Caki2 (cell line): ENCODE data around the gene HLF. TPM values are rescaled to one million over a fixed set of nuclear protein-coding genes. Genes with fewer than 3 reads are reported as not detected.

ENCODE experiments used
- DNase-seq: peaks from one replicate; pipeline ENCODE4 v3.0.0-alpha.2; 2015; ENCODE audit warnings: low read depth
- in situ Hi-C: cut with HindIII; loops from 2 replicates; pipeline ENCODE4 v1.10.0; 2016; ENCODE audit warnings: low sequenced_read_pairs, low pct_unique_long_range_greater_than_20kb, mixed read lengths
- total RNA-seq: library from RNA; depleted of rRNA; stranded (reverse); fragments of >200 nt; shearing (Covaris generic); gene quantifications from 2 replicates; pipeline ENCODE4 v1.2.3, GENCODE V29; 2014; ENCODE audit warnings: low replicate concordance

HLF gene
- total RNA-seq, 1 experiment from 2014 or later = 6.0 TPM

DNA sequence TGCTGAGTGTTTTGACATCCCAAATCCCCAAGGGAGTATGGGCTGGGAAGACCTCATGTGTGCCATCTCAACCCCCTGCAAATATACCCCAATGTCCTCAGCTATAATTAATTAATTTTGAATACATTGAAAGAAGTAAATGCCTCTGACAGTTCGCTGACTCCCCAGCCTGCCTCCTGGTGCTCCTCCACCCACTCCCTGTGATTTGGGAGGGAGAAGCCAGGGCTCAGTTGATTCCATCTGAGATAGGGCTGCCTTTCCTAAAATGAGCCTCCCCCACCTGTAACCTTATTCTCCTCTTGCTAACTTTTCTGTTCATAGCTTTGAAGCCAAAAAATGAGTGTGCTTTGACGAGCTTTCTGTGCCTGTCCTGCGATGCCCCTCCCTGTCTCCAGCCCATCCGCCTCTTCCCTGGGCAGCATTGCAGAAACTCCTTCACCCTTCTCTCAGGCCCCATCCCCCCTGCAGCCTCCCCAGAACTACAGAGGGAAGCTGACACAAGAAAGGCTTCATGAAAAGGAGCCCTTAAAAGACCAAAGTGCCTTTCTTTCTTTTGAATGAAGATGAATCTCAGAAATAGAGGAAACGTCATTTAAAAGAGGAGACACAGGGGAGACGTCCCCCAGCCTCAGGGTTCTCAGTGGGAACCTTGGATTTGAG lies 70.3 kb downstream of the HLF start:
- no peak for DNase-seq
- in situ Hi-C loops = no loop called here

DNA sequence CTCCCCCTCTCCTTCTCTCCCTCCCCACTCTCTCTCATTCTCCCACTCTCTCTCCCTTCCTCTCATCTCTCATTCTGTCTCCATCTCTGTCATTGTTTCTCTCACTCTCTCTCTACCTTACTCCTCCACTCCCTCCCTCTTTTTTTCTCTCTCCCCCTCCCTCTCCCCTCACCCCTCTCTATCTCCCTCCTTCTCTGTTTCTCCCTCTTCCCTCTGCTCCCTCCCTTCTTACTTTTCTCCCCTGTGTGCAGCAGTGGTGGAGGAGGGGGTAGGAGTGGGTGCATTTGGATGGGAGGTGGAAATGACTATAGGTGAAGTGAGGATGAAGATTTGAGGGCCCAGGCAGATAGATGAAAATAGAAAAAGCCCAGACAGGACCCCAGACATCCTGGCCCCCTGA lies 70.9 kb downstream of the HLF start:
- DNase-seq = no peak
- in situ Hi-C loops = no loop called here

DNA sequence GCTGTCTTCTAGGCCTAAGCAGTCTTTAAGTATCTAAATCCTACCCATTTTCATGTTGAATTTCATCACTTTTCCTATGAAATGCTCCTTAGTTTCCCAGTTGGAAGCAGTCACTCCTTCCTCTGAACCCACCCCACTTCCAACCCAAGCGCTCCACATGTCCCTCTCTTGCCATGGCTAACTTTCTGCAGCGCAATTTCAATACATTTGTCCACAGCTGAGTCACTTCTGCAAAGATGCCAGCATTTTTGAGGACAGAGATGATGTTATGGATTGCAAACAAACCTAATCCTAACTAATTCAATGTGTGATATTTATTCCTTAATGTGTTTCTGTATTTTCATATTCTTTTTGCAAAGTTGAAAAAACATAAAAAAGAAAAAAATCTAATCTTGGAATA lies 71.7 kb downstream of the HLF start:
- in situ Hi-C loops = no loop called here
- no peak for DNase-seq

DNA sequence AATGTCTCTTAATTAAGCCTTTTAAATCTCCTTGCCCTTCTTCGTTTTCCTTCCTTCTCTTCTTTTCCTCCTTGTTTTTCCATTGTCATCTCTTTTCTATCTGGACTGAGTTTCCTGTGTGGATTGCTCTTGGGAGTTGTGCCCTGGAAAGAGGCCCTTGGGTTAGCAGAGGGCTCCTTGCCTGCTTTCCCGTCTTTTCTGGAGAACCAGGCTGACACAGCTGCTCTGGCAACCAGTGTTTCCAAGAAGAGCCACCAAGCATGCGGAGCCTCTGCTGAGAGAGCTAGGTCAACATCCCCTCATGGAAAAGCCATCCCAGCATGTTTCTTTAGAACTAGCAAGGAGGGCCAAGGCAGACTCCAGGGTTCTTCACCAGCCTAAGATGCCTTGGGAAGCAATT lies 75.4 kb downstream of the HLF start:
- in situ Hi-C loops = no loop called here
- no peak for DNase-seq

DNA sequence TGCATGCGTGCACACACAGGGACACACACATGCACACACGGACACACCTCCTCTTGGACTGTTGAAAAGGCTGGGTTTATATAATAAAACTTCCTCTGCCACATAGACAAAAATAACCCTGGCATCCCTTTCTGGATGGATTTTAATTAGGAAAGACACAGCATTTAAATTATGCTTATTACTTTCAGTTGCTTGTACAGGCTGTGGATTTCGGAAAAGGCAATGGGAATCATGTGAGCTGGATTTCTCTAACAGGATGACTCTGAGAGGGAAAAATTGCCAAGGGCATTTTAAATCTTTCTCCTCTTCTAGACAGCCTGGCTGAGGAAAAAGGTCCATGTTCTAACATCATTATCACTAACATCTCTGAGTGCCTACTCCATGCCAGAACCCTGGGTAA lies 75.9 kb downstream of the HLF start:
- in situ Hi-C loops = no loop called here
- DNase-seq = no peak

DNA sequence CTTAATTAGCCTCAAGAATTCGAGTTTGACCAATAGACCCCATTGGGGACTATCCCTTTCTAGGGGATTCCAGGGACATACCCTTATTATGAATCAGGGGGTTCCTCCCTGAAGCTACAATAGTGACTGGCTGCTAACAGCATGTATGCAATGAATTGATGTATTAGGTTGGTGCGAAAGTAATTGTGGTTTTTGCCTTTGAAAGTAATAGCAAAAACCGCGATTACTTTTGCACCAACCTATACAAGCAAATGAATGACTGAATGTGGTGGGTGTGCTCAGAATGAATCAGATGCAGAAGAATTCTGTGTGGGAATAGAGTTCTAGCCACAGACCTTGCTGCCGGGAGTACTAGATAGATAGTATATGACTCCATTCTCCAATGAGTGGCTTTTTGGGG lies 76.7 kb downstream of the HLF start:
- in situ Hi-C loops = no loop called here
- no peak for DNase-seq

DNA sequence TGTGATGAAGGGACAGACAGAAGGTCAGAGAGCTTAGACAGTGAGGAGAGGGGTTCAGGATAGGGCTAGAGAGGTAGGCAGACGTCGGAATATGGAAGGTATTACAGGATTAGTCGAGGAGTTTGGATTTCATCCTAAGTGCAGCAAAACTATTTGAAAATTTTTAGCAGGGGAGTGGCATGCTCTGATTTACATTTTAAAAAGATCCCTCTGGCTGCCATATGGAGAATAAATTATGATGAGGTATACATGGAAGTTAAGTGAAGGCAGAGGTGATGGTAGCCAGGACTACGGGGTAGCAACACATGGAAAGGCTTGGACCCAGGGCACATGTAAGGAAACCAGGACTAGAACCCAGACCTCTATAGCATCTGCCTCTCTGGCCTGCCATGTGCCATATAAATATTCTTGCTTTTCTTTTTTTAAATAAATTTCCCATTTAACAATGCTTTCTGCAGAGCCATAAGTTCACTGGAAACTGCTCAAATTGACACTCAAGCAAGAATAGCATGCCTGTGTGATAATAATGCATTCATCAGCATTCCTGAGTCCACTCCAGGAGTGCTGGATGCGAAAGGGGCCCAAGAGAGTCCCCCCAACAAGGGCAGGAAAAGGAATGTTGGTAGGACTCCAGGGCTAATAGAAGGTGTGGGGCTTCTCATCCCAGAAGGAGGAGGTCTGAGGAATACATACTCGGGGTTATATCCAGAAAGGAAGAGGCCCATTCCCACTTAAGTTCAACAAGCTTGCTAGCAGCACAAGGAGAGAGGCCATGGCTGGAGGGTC lies 78.2 kb downstream of the HLF start:
- in situ Hi-C loops = no loop called here
- DNase-seq = no peak

DNA sequence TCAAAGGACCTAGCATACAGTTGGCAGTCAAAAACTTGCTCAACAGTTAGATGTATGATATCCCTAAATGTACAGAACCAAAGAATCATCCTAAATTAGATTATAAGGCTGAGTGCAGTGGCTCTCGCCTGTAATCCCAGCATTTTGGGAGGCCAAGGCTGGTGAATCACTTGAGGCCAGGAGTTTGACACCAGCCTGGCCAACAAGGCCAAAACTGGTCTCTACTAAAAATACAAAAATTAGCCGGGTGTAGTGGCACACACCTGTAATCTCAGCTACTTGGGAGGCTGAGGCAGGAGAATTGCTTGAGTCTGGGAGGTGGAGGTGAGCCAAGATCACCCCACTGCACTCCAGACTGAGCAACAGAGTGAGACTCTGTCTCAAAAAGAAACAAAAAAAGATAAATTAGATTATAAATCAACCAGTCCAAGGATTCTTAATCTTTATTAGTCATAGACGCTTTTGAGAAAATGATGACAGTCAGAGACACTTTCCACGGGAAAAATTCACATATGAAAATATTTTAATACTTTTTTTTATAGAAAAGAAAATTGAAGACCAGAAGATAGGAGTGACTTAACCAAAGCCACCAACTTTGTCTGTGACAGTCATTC lies 79.2 kb downstream of the HLF start:
- no peak for DNase-seq
- in situ Hi-C loops = no loop called here

DNA sequence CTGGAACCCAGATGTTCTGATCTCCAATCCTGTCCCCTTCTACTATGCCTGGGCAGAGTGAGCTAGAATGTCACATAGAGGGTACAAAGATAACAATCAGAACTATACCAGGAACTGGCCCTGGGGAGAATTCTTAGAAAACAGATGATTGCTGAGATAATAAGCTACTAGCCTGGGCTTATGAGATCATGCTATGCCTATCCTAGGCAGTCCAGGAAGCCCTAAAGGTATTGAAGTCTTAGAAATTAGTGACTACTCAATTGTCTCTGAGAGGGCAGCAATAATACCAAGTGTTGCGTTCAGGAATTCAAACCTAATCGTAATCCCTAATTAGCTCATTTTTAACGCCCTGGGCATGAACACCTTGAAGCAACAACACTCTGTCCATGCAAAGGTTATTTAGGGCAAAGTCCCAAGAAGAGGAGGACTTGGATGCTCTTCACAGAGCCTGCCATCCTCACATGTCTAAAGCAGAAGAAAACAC lies 79.8 kb downstream of the HLF start:
- in situ Hi-C loops = no loop called here
- DNase-seq = no peak

DNA sequence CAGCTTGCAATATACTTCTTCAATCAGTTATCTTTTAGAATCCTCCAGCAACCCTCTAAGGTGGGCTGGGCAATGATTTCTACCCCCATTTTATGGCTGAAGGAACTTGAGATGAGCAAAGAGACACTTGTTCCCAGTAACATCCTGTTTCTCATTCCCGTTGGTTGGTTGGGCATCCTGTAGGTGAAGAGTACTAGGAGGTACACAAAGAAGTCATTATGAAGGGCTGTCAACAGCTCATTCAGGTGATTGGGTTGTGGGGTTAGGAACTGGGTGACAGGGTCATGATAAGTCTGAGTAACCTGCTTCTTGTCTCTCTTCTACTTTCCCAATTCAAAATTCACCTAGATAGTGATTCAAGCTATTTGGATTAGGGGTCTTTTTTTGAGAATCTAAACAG lies 80.4 kb downstream of the HLF start:
- no peak for DNase-seq
- in situ Hi-C loops = no loop called here

DNA sequence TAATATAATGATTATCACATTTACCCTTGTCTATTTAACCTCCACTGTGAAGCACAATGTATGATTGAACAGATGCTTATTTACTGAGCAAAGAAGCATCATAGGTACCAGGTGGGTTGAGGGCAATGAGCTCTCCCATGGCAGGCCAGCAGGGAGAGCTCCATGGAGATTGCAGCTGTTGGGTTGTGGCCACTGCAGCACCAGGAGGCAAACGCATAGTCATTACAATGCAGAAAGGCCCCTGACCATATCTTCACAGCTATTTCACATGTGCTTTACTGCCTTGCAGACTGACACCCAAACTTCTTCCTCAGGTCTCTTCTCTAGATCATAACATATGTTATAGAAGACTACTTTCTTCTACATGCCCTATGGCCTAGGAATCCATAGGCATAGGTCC lies 81.9 kb downstream of the HLF start:
- no peak for DNase-seq
- in situ Hi-C loops = no loop called here

DNA sequence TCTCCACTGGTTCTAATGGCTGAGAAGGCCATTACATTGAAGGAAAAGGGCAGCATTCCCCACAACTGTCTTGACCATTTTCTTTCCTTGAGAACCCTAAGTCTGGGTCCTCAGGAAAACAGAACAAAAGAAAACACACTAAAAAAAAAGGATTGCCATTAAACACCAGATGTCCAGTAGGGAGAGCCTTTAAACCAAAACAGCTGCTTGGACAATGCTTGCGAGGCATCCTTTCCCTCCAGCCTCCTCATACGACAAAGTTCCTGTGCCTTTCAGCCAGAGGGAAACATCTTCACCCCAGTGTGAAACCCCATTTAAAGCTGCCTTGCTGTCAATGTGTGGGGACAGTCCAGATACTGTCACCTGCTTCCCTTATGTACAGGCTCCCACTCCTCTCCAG lies 82.6 kb downstream of the HLF start:
- in situ Hi-C loops = no loop called here
- DNase-seq = no peak

DNA sequence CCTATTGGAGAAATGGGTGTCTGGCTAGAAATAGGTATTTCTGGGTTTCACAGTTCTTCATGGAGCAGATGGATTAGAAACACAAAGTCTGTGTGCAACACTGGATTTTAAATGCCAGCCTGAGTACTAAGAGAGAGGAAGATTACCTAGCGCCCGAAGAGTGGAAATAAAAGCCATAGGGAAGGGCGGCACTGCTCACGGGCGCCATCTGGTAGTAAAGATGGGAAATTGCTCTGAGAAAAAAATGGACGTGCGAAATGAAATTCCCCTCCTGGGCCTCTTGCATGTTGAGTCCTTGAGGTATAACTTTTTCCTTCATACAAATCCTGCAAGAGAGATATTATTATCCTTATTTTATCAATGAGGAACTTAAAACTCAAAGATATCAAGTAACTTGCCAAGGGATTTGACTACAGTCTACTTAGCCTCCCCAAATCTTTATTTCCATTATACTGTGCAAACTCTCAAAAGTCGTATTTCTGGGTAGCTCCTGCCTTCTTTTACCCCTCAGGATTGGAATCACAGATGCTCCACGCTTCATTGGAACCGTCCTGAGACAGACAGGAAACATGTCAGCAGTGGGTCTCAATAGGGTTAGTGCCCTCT lies 84.1 kb downstream of the HLF start:
- DNase-seq = peak; percentile 38
- in situ Hi-C loops = no loop called here

DNA sequence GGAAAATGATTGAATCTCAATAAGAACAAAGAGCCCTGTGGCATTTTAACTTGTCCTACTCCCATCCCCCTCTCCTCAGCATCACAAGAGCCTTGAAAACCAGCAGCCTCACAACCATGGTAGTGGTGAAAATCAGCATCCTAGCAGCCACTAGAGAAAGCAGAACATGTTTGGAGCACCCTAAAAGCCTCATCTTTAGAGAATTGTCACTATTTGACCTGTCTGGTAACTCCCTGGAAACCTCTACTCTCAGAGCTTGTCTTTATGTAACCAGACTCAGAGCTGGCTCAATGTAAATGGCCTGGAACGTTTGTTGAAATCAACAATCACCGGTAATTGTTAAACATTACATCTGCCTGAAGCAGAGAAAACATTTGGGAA lies 86.1 kb downstream of the HLF start:
- in situ Hi-C loops = no loop called here
- DNase-seq = no peak

DNA sequence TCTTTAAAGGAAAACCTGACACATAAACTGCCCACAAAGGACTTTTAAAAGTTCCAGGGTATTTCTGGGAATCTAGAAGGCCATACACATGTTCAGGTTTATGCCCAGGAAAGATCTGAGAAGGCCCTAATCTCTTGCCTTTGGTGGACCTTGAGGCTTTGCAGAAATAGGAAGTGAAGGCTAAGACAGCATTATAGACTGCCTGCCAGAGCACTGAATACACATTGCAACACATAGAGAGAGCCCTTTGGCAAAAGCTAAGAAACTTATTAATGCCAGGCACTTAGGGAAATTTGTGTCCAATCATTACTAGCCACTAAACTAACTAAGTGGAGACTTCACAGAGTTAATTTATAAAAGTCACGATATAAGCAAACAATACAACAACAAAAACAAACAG lies 86.5 kb downstream of the HLF start:
- no peak for DNase-seq
- in situ Hi-C loops = no loop called here

DNA sequence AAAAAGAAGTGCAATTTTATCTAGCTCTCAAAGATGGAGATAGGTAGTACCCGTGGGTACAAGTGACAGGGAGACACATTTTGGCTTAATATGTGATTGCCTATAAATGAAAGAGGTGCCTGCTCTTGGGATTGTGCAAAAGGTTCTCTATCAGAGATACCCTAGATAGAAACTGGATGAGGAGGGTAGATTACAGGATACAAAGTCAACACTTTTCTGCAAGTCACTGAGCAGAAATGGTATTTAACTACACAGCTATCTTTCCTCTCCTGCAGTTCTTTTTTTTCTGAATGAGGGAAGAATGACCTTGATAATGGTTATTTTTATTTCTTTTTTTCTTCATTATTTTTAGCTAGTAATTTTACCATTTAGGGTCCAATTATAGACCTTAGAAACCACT lies 89.2 kb downstream of the HLF start:
- DNase-seq = no peak
- in situ Hi-C loops = no loop called here

DNA sequence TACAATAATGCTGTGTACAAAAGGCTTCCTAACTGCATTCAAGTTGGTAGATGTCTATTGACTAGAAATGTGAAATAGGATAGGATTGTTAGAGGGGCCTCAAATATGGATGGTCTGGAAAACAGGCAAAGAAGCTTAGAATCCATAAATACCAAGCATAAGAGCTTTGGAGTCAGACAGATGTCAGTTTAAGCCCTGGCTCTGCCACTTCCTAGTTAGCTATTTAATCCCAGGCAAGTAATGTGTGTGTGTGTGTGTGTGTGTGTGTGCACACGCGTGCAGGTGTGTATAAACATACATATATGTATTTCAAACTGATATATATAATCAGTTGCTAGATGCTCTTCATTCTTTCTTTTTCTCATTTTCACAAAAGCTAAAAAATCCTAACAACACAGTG lies 90.2 kb downstream of the HLF start:
- in situ Hi-C loops = no loop called here

DNA sequence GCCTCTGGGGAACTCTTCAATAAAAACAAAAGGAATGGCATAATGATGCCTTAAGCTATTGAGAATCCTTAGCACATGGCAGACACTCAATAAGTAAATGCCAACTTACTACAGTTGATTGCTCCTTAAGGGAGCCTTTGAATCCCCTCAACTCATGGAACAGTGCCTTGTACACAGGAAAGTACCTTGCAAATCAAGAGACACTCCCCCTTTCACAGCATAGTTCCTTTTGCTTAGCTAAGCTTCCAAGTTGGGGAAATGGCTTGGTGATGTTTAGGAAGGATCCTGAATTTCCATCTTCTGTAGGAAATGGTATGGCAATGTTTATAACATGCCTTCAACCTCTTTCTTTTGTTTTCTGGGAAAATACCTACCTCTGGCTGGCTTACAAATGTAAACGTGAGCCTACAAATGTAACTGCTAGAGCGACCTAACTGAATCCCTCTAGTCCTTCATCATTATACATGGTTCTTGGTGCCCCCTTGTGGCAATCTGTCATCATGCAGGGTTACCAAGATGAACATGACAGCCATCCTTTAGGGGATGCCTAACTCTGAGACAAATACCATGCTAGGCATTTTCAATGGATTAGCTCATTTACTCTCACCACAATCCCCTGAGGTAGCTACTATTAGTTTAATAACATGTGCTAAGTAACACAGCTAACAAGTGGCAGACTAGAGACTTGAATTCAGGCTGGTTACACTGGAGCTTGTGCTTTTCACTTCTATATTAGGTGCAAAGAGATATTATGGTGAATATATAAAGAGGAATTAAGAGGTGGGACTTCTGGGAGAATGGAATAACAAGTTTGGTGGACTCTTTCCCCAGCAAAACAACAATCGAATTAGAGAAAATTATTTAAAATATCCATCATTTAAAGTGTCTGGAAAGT lies 91.9 kb downstream of the HLF start:
- in situ Hi-C loops = no loop called here
- peak; percentile 58 for DNase-seq

More for the DNA sequence above, 90.2 kb downstream of the HLF start:
- DNase-seq = no peak
